PC-3 (cell line): ENCODE data around the gene MAEA. TPM values are rescaled to one million over a fixed set of nuclear protein-coding genes. Genes with fewer than 3 reads are reported as not detected.

Source experiments
- ATAC-seq: fragments of 200-7000 bp; cut with Tn5 transposase; 2 replicates; pipeline ENCODE4 v1.9.1; 2020; ENCODE audit warnings: mild to moderate bottlenecking, moderate library complexity
- BruUV-seq: library from RNA; stranded (reverse); fragments of 400-500 nt; replicated peaks from 2 replicates; lab custom pipeline; 2021; lab: Mats Ljungman, UMichigan
- CTCF ChIA-PET: fragments of 300-600 bp; sonication (Branson Sonifier 250); formaldehyde crosslinking; loops from one replicate; lab custom pipeline; 2022; ENCODE audit warnings: antibody characterized with exemption; lab: Charles Lee
- POLR2A ChIA-PET: fragments of 300-600 bp; sonication (Branson Sonifier 250); formaldehyde crosslinking; loops from one replicate; lab custom pipeline; 2022; ENCODE audit warnings: antibody characterized with exemption; ENCODE audit not compliant: unreplicated experiment; lab: Charles Lee
- DNase-seq: peaks from one replicate; pipeline ENCODE4 v3.0.0-alpha.2; 2015
- H2AFZ ChIP-seq: fragments of 300-600 bp; sonication (generic); 2 replicates; pipeline ENCODE4 v1.6.0; 2016; ENCODE audit warnings: antibody characterized with exemption, low read length
- H3F3A ChIP-seq: fragments of 300-600 bp; sonication (generic); one replicate; pipeline ENCODE4 v1.6.0; 2017; ENCODE audit warnings: antibody characterized with exemption, low read length, control low read depth, mild to moderate bottlenecking; ENCODE audit not compliant: unreplicated experiment
- H3K27ac ChIP-seq: fragments of 300-600 bp; sonication (generic); 2 replicates; pipeline ENCODE4 v1.5.1; 2016; ENCODE audit warnings: mild to moderate bottlenecking, low read length
- H3K27me3 ChIP-seq: fragments of 300-600 bp; sonication (generic); 2 replicates; pipeline ENCODE4 v1.6.1; 2016; ENCODE audit warnings: low read length, mixed read lengths
- H3K36me3 ChIP-seq: fragments of 300-600 bp; sonication (generic); 2 replicates; pipeline ENCODE4 v1.6.1; 2016; ENCODE audit warnings: low read depth, mixed run types, low read length, mixed read lengths
- H3K4me1 ChIP-seq: fragments of 300-600 bp; sonication (generic); 2 replicates; pipeline ENCODE4 v1.5.1; 2016; ENCODE audit warnings: low read length; ENCODE audit not compliant: insufficient read depth
- H3K4me2 ChIP-seq: fragments of 300-600 bp; sonication (generic); 2 replicates; pipeline ENCODE4 v1.6.0; 2016; ENCODE audit warnings: low read length
- H3K4me3 ChIP-seq: fragments of 300-600 bp; sonication (generic); 2 replicates; pipeline ENCODE4 v1.5.1; 2016; ENCODE audit warnings: mild to moderate bottlenecking, low read length, mixed read lengths
- H3K79me2 ChIP-seq: fragments of 300-600 bp; sonication (generic); 2 replicates; pipeline ENCODE4 v1.6.1; 2017; ENCODE audit warnings: low read length, mixed read lengths
- H3K9ac ChIP-seq: fragments of 300-600 bp; sonication (generic); 2 replicates; pipeline ENCODE4 v1.6.0; 2016; ENCODE audit warnings: mild to moderate bottlenecking, low read length
- H3K9me2 ChIP-seq: fragments of 300-600 bp; sonication (generic); replicated peaks from 2 replicates; pipeline ENCODE4 v1.6.1; 2016; ENCODE audit warnings: mixed run types, low read length, mixed read lengths
- H3K9me3 ChIP-seq: fragments of 300-600 bp; sonication (generic); 2 replicates; pipeline ENCODE4 v1.6.1; 2016; ENCODE audit warnings: low read length, mixed read lengths
- H4K20me1 ChIP-seq: fragments of 300-600 bp; sonication (generic); 2 replicates; pipeline ENCODE4 v1.6.1; 2016; ENCODE audit warnings: low read length, mixed read lengths
- CTCF ChIP-seq: fragments of 300-600 bp; sonication (generic); conservative IDR thresholded peaks from 2 replicates; pipeline ENCODE4 v1.5.1; 2017; ENCODE audit warnings: antibody characterized with exemption, low read depth, mild to moderate bottlenecking, low read length
- EZH2 ChIP-seq: fragments of 300-600 bp; sonication (generic); IDR thresholded peaks from one replicate; pipeline ENCODE4 v1.6.1; 2017; ENCODE audit warnings: antibody characterized with exemption, mild to moderate bottlenecking, low read length; ENCODE audit not compliant: unreplicated experiment
- EZH2phosphoT487 ChIP-seq: fragments of 300-600 bp; sonication (generic); IDR thresholded peaks from 2 replicates; pipeline ENCODE4 v1.6.1; 2018; ENCODE audit warnings: mild to moderate bottlenecking, antibody characterized with exemption, low read length, borderline replicate concordance
- intact Hi-C: fragments of 100-400 bp; cut with micrococcal nuclease; formaldehyde crosslinking; loops from 2 replicates; pipeline ENCODE4 v1.9.0; 2023
- total RNA-seq: library from RNA; depleted of rRNA; stranded (reverse); fragments of >200 nt; gene quantifications from 2 replicates; pipeline ENCODE4 v1.2.3, GENCODE V29; 2014; rRNA removed

MAEA gene
- total RNA-seq, 1 experiment from 2014 or later: 48.1 TPM

GRCh38 chr4:1384675-1385372 lies 95.1 kb downstream of the MAEA start:
- no TSS peak for BruUV-seq
- Histone ChIP-seq H2AFZ (no peak overlapping the region), H3K4me3 (no peak overlapping the region), H3K27me3 (no peaks in the 10 kb centered on the region), H4K20me1 (no peaks in the 10 kb centered on the region), H3K9me2 (no peaks in the 10 kb centered on the region), H3K4me2 (no peak overlapping the region), H3K27ac (no peak overlapping the region), H3F3A (no peaks in the 10 kb centered on the region), H3K4me1 (no peaks in the 10 kb centered on the region), H3K79me2 (no peaks in the 10 kb centered on the region), H3K9me3 (no peaks in the 10 kb centered on the region), H3K36me3 (peaks cover 6% of the 10 kb centered on the region), H3K9ac (no peak overlapping the region)
- intact Hi-C loops: no loop called here
- ATAC-seq: no peak
- ChIA-PET CTCF (no interaction called here), POLR2A (no interaction called here)
- TF ChIP-seq EZH2phosphoT487 (no peak), CTCF (no peak), EZH2 (no peak)
- no peak for DNase-seq

- no peaks in the 10 kb centered on the region for H4K20me1 ChIP-seq
- no peaks in the 10 kb centered on the region for H3K9me2 ChIP-seq
- TSS peak; percentile 19 for BruUV-seq
- H2AFZ ChIP-seq: no peak overlapping the region
- no peak for TF ChIP-seq EZH2phosphoT487
- TF ChIP-seq CTCF: no peak
- no peak for TF ChIP-seq EZH2
- ChIA-PET POLR2A (no interaction called here), CTCF (no interaction called here)
- H3K9me3 ChIP-seq: no peaks in the 10 kb centered on the region
- no peaks in the 10 kb centered on the region for H3K27me3 ChIP-seq
- no peak overlapping the region for H3K4me2 ChIP-seq
- H3F3A ChIP-seq: no peaks in the 10 kb centered on the region
- DNase-seq (no peak), ATAC-seq (no peak)
- intact Hi-C loops: no loop called here
- no peaks in the 10 kb centered on the region for H3K4me1 ChIP-seq
- H3K27ac ChIP-seq: no peak overlapping the region
- H3K9ac ChIP-seq: no peak overlapping the region
- H3K4me3 ChIP-seq: no peak overlapping the region
- H3K79me2 ChIP-seq: no peaks in the 10 kb centered on the region
- H3K36me3 ChIP-seq: peaks cover 6% of the 10 kb centered on the region
Measured at GRCh38 chr4:1385373-1386340, 96.0 kb downstream of the MAEA start.

Other genes with a start within 250 kb of the MAEA start
- not detected in 2 replicates for gene RNF212, start 176.3 kb upstream of the MAEA start, total RNA-seq
- gene SPON2, start 117.3 kb upstream of the MAEA start, total RNA-seq: 0.80 and 1.0 TPM in 2 replicates
- 223 and 266 TPM in 2 replicates for gene CTBP1, start 40.8 kb upstream of the MAEA start, total RNA-seq
- gene UVSSA, start 57.3 kb downstream of the MAEA start, total RNA-seq: 6.2 and 11.2 TPM in 2 replicates
- gene NKX1-1, start 116.6 kb downstream of the MAEA start, total RNA-seq: not detected in 2 replicates